H9 (cell line): ENCODE data around the gene STK32C. TPM values are rescaled to one million over a fixed set of nuclear protein-coding genes. Genes with fewer than 3 reads are reported as not detected.
A peak's percentile ranks its signal among the peaks of the same experiment; 100 is the strongest.

ENCODE experiments used
- DNase-seq: peaks from one replicate; pipeline ENCODE4 v3.0.0-alpha.2; 2017
- H2AFZ ChIP-seq: one replicate; pipeline ENCODE4 v1.6.1; 2013; ENCODE audit warnings: mild to moderate bottlenecking, low read length, control low read depth, moderate library complexity
- H2AK5ac ChIP-seq: 2 replicates; pipeline ENCODE4 v1.6.1; 2013; ENCODE audit warnings: low read length, control low read depth, mixed read lengths; ENCODE audit not compliant: insufficient read length
- H2BK120ac ChIP-seq: one replicate; pipeline ENCODE4 v1.6.1; 2013; ENCODE audit warnings: low read depth, mild to moderate bottlenecking, low read length, control low read depth, inconsistent platforms; ENCODE audit not compliant: poor library complexity, severe bottlenecking
- H2BK12ac ChIP-seq: 2 replicates; pipeline ENCODE4 v1.6.1; 2013; ENCODE audit warnings: low read length, control low read depth, mixed read lengths, low read depth; ENCODE audit not compliant: insufficient read length
- H2BK15ac ChIP-seq: 2 replicates; pipeline ENCODE4 v1.6.1; 2013; ENCODE audit warnings: low read depth, low read length, control low read depth
- H2BK20ac ChIP-seq: one replicate; pipeline ENCODE4 v1.6.1; 2013; ENCODE audit warnings: low read depth, mild to moderate bottlenecking, low read length, control low read depth, inconsistent platforms; ENCODE audit not compliant: poor library complexity, severe bottlenecking
- H2BK5ac ChIP-seq: 2 replicates; pipeline ENCODE4 v1.6.1; 2013; ENCODE audit warnings: low read length, control low read depth, mixed read lengths; ENCODE audit not compliant: insufficient read length
- H3K14ac ChIP-seq: 2 replicates; pipeline ENCODE4 v1.6.1; 2013; ENCODE audit warnings: low read length, control low read depth; ENCODE audit not compliant: insufficient read depth
- H3K18ac ChIP-seq: 2 replicates; pipeline ENCODE4 v1.6.1; 2013; ENCODE audit warnings: low read depth, mild to moderate bottlenecking, mixed read lengths, low read length, control low read depth; ENCODE audit not compliant: insufficient read length
- H3K23ac ChIP-seq: 2 replicates; pipeline ENCODE4 v1.6.1; 2013; ENCODE audit warnings: low read length, control low read depth, mixed read lengths, low read depth; ENCODE audit not compliant: insufficient read length
- H3K23me2 ChIP-seq: 2 replicates; pipeline ENCODE4 v1.6.1; 2013; ENCODE audit warnings: low read depth, mild to moderate bottlenecking, mixed read lengths, low read length, control low read depth; ENCODE audit not compliant: insufficient read length, poor library complexity, severe bottlenecking
- H3K27ac ChIP-seq: 2 replicates; pipeline ENCODE4 v1.5.1; 2013; ENCODE audit warnings: low read length, control low read depth, mixed read lengths, low read depth; ENCODE audit not compliant: insufficient read length
- H3K27me3 ChIP-seq: 2 replicates; pipeline ENCODE4 v1.6.1; 2013; ENCODE audit warnings: low read length, control low read depth, inconsistent platforms; ENCODE audit not compliant: insufficient read depth
- H3K4ac ChIP-seq: 2 replicates; pipeline ENCODE4 v1.6.1; 2013; ENCODE audit warnings: low read depth, mild to moderate bottlenecking, control low read depth, inconsistent platforms, low read length, moderate library complexity
- H3K4me1 ChIP-seq: 2 replicates; pipeline ENCODE4 v1.6.1; 2013; ENCODE audit warnings: low read length, control low read depth, inconsistent platforms; ENCODE audit not compliant: insufficient read depth
- H3K4me2 ChIP-seq: 2 replicates; pipeline ENCODE4 v1.6.1; 2013; ENCODE audit warnings: low read length, control low read depth, mixed read lengths; ENCODE audit not compliant: insufficient read length, insufficient read depth
- H3K56ac ChIP-seq: 2 replicates; pipeline ENCODE4 v1.6.1; 2013; ENCODE audit warnings: low read depth, mild to moderate bottlenecking, mixed read lengths, low read length, control low read depth; ENCODE audit not compliant: insufficient read length
- H3K79me1 ChIP-seq: 2 replicates; pipeline ENCODE4 v1.6.1; 2013; ENCODE audit warnings: low read depth, mild to moderate bottlenecking, moderate library complexity, low read length, control low read depth, inconsistent platforms; ENCODE audit not compliant: insufficient read depth, poor library complexity, severe bottlenecking
- H3K79me2 ChIP-seq: 2 replicates; pipeline ENCODE4 v1.6.1; 2013; ENCODE audit warnings: low read length, control low read depth, inconsistent platforms; ENCODE audit not compliant: insufficient read depth
- H3K9ac ChIP-seq: 2 replicates; pipeline ENCODE4 v1.6.1; 2013; ENCODE audit warnings: low read length, control low read depth, mixed read lengths; ENCODE audit not compliant: insufficient read length; ENCODE audit errors: extremely low read depth
- H3K9me3 ChIP-seq: one replicate; pipeline ENCODE4 v1.6.1; 2013; ENCODE audit warnings: low read depth, low read length, inconsistent platforms; ENCODE audit not compliant: control insufficient read depth
- H3T11ph ChIP-seq: one replicate; pipeline ENCODE4 v1.6.1; 2013; ENCODE audit warnings: mild to moderate bottlenecking, low read length, control low read depth, inconsistent platforms
- H4K20me1 ChIP-seq: one replicate; pipeline ENCODE4 v1.6.1; 2013; ENCODE audit not compliant: control insufficient read depth, insufficient read length, insufficient read depth
- H4K5ac ChIP-seq: 2 replicates; pipeline ENCODE4 v1.6.1; 2013; ENCODE audit warnings: low read depth, mild to moderate bottlenecking, mixed read lengths, low read length, control low read depth; ENCODE audit not compliant: insufficient read length
- H4K8ac ChIP-seq: replicated peaks from 2 replicates; pipeline ENCODE4 v1.6.1; 2013; ENCODE audit warnings: low read length, control low read depth, mixed read lengths, low read depth; ENCODE audit not compliant: insufficient read length
- H4K91ac ChIP-seq: 2 replicates; pipeline ENCODE4 v1.6.1; 2013; ENCODE audit warnings: low read depth, mild to moderate bottlenecking, moderate library complexity, mixed read lengths, low read length, control low read depth; ENCODE audit not compliant: insufficient read length
- H3K27ac Mint-ChIP-seq, 3 experiments: 2 replicates in 2 of 3; 3 replicates in 1 of 3; pipeline ENCODE4 v1.8.0; 2020 to 2021; ENCODE audit warnings: mixed read lengths in 3 of 3, mild to moderate bottlenecking in 1 of 3, moderate library complexity in 1 of 3
- H3K27me3 Mint-ChIP-seq: 2 replicates; pipeline ENCODE4 v1.8.0; 2021; ENCODE audit warnings: low read depth, mild to moderate bottlenecking, moderate library complexity, mixed read lengths
- H3K36me3 Mint-ChIP-seq, 3 experiments: 2 replicates in 2 of 3; 3 replicates in 1 of 3; pipeline ENCODE4 v1.8.0; 2020 to 2021; ENCODE audit warnings: low read depth in 3 of 3, mixed read lengths in 3 of 3; ENCODE audit not compliant: insufficient read depth in 1 of 3
- H3K4me1 Mint-ChIP-seq, 2 experiments: 2 replicates each; pipeline ENCODE4 v1.8.0; 2020; ENCODE audit warnings: mixed read lengths in 2 of 2
- H3K4me3 Mint-ChIP-seq, 2 experiments: 2 replicates in 1 of 2; 3 replicates in 1 of 2; pipeline ENCODE4 v1.8.0; 2020 to 2021; ENCODE audit warnings: mild to moderate bottlenecking in 2 of 2, mixed read lengths in 2 of 2, moderate library complexity in 1 of 2
- H3K9me3 Mint-ChIP-seq, 2 experiments: 2 replicates in 1 of 2; 3 replicates in 1 of 2; pipeline ENCODE4 v1.8.0; 2020; ENCODE audit warnings: mild to moderate bottlenecking in 2 of 2, mixed read lengths in 2 of 2, moderate library complexity in 1 of 2
- CTCF ChIP-seq: fragments of 200-600 bp; sonication (generic); conservative IDR thresholded peaks from 3 replicates; pipeline ENCODE4 v1.8.0; 2021; ENCODE audit warnings: antibody characterized with exemption, mild to moderate bottlenecking
- WGBS: extraction: QIAGEN DNeasy Blood & Tissue Kit; methylation state at CpG from one replicate; pipeline ENCODE4 v1.1.7; 2013; ENCODE audit warnings: missing lambda C conversion rate, low lambda C conversion rate, mixed read lengths; ENCODE audit not compliant: insufficient read length; ENCODE audit errors: extremely low coverage; 5-methylcytosine and 5-hydroxymethylcytosine counted together
- total RNA-seq: library from RNA; stranded (reverse); gene quantifications from 2 replicates; pipeline ENCODE4 v1.2.1, GENCODE V29; 2021

STK32C gene
- total RNA-seq, 1 experiment from 2014 or later: 11.3 TPM

- no peak for DNase-seq
- H3K9me3 Mint-ChIP-seq: peaks cover 0 to 3% of the 10 kb centered on the region in 2 experiments; a peak in 3 of 5 replicates
- no peak overlapping the region for H2AFZ ChIP-seq
Observed at GRCh38 chr10:132189016-132189415, 118.7 kb downstream of the STK32C start.

More at GRCh38 chr10:132189016-132189415, 118.7 kb downstream of the STK32C start:
- H3K14ac ChIP-seq: no peak overlapping the region
- no peaks in the 10 kb centered on the region for H4K20me1 ChIP-seq
- Mint-ChIP-seq H3K27me3 (peaks cover 54% of the 10 kb centered on the region), H3K4me3 (peak overlapping the region in 1 of 2 experiments; percentile 44; a peak in 2 of 5 replicates), H3K36me3 (peaks cover 8 to 31% (median 31%) of the 10 kb centered on the region in 3 experiments; a peak in 6 of 7 replicates), H3K4me1 (peaks cover 5 to 8% of the 10 kb centered on the region in 2 experiments), H3K27ac (no peak overlapping the region)
- no peak for TF ChIP-seq CTCF
- no peak overlapping the region for H4K5ac ChIP-seq
- no peak overlapping the region for H3T11ph ChIP-seq
- H2AK5ac ChIP-seq: no peak overlapping the region
- H3K23ac ChIP-seq: no peak overlapping the region
- H3K4me1 ChIP-seq: no peaks in the 10 kb centered on the region; the same call in 1 of the 2 replicates
- H2BK15ac ChIP-seq: no peak overlapping the region
- peaks cover 20% of the 10 kb centered on the region; the same call in 1 of the 2 replicates for H3K27me3 ChIP-seq
- H2BK12ac ChIP-seq: no peak overlapping the region
- H4K91ac ChIP-seq: no peak overlapping the region
- no peaks in the 10 kb centered on the region for H3K79me1 ChIP-seq
- no peak overlapping the region for H3K27ac ChIP-seq
- H3K9ac ChIP-seq: no peak overlapping the region
- no peak overlapping the region for H4K8ac ChIP-seq
- no peak overlapping the region for H2BK20ac ChIP-seq
- no peak overlapping the region for H3K18ac ChIP-seq
- H2BK120ac ChIP-seq: no peak overlapping the region
- H3K4ac ChIP-seq: no peak overlapping the region
- H2BK5ac ChIP-seq: no peak overlapping the region
- H3K4me2 ChIP-seq: no peak overlapping the region
- H3K23me2 ChIP-seq: peaks cover 22% of the 10 kb centered on the region
- no peaks in the 10 kb centered on the region for H3K9me3 ChIP-seq
- no peak overlapping the region for H3K56ac ChIP-seq
- no peaks in the 10 kb centered on the region for H3K79me2 ChIP-seq
- no CpG with 5 or more reads among the region's 16 CpGs for whole genome bisulfite sequencing
